Endothelial cell of umbilical vein (primary cell): ENCODE measurements around the gene PRM3. TPM values are rescaled to one million over a fixed set of nuclear protein-coding genes. Genes with fewer than 3 reads are reported as not detected.

ENCODE experiments used
- BruUV-seq: library from RNA; stranded (reverse); fragments of 400-500 nt; replicated peaks from 2 replicates; lab custom pipeline; 2021; lab: Mats Ljungman, UMichigan
- CTCF ChIA-PET: fragments of 300-600, 350-600 bp; sonication (Branson Sonifier 250); formaldehyde crosslinking; loops from one replicate; lab custom pipeline; 2021; ENCODE audit warnings: antibody characterized with exemption, inconsistent platforms; lab: Charles Lee
- POLR2A ChIA-PET: fragments of 300-600, 350-600 bp; sonication (Branson Sonifier 250); formaldehyde crosslinking; loops from one replicate; lab custom pipeline; 2021; ENCODE audit warnings: antibody characterized with exemption, inconsistent platforms; lab: Charles Lee
- DNase-seq: peaks from one replicate; pipeline ENCODE4 v3.0.0-alpha.2; 2011; ENCODE audit warnings: low read depth, low spot score
- FAIRE-seq: peaks from 2 replicates; lab custom pipeline; 2011; peaks lifted over from hg19 to GRCh38; lab: Jason Lieb, UNC
- H2AFZ ChIP-seq: 2 replicates; pipeline ENCODE4 v1.6.0; 2012; ENCODE audit warnings: low read depth, low read length, control low read depth, inconsistent platforms
- H3K27ac ChIP-seq: 2 replicates; pipeline ENCODE4 v1.5.1; 2011; ENCODE audit warnings: low read depth, mild to moderate bottlenecking, control low read depth, low read length, moderate library complexity; ENCODE audit not compliant: insufficient read depth
- H3K27me3 ChIP-seq, 2 experiments: 2 replicates each; pipeline versions ENCODE4 v1.6.0 to v1.6.1; 2011; ENCODE audit warnings: low read length in 2 of 2, mixed read lengths in 1 of 2; ENCODE audit not compliant: control insufficient read depth in 2 of 2, insufficient read depth in 2 of 2
- H3K36me3 ChIP-seq, 2 experiments: 2 replicates in 1 of 2; 3 replicates in 1 of 2; pipeline ENCODE4 v1.5.1; 2011; ENCODE audit warnings: low read length in 2 of 2, mild to moderate bottlenecking in 1 of 2, moderate library complexity in 1 of 2; ENCODE audit not compliant: control insufficient read depth in 2 of 2, insufficient read depth in 2 of 2; ENCODE audit errors: extremely low read depth in 1 of 2
- H3K4me1 ChIP-seq: 3 replicates; pipeline ENCODE4 v1.5.1; 2011; ENCODE audit warnings: mild to moderate bottlenecking, low read length; ENCODE audit not compliant: control insufficient read depth, insufficient read depth; ENCODE audit errors: extremely low read depth
- H3K4me2 ChIP-seq: 2 replicates; pipeline ENCODE4 v1.6.1; 2011; ENCODE audit warnings: low read length, control low read depth, mixed read lengths; ENCODE audit not compliant: insufficient read depth
- H3K4me3 ChIP-seq, 3 experiments: fragments of 200-600 bp in 1 of 3; sonication (generic), shearing (Covaris generic) in 1 of 3; replicated peaks in 1 of 3; 2 replicates each; pipeline ENCODE4 v1.5.1; 2011 to 2016; ENCODE audit warnings: control low read depth in 3 of 3, low read length in 3 of 3, mild to moderate bottlenecking in 2 of 3, inconsistent platforms in 1 of 3, low read depth in 1 of 3, moderate library complexity in 1 of 3; ENCODE audit not compliant: insufficient read depth in 1 of 3
- H3K79me2 ChIP-seq: 2 replicates; pipeline ENCODE4 v1.6.0; 2012; ENCODE audit warnings: low read length, inconsistent platforms; ENCODE audit not compliant: control insufficient read depth, insufficient read depth
- H3K9ac ChIP-seq: replicated peaks from 2 replicates; pipeline ENCODE3; 2011; ENCODE audit warnings: low read length, control low read depth; ENCODE audit not compliant: insufficient read depth; ENCODE audit errors: extremely low read depth
- H3K9me1 ChIP-seq: replicated peaks from 3 replicates; pipeline ENCODE4 v1.6.0; 2011; ENCODE audit warnings: mild to moderate bottlenecking, low read length; ENCODE audit not compliant: control insufficient read depth, insufficient read depth; ENCODE audit errors: extremely low read depth
- H3K9me3 ChIP-seq: replicated peaks from 2 replicates; pipeline ENCODE4 v1.5.1; 2012; ENCODE audit warnings: low read length, inconsistent platforms; ENCODE audit not compliant: control insufficient read depth, insufficient read depth
- H4K20me1 ChIP-seq: replicated peaks from 2 replicates; pipeline ENCODE3; 2011; ENCODE audit warnings: mild to moderate bottlenecking, low read length; ENCODE audit not compliant: control insufficient read depth, insufficient read depth; ENCODE audit errors: extremely low read depth
- CTCF ChIP-seq, 2 donors: IDR thresholded peaks; 1 replicate in 1 of 2; 2 replicates in 1 of 2; pipeline ENCODE4 v1.5.1; 2011; ENCODE audit warnings: low read length in 2 of 2, mild to moderate bottlenecking in 2 of 2, moderate library complexity in 2 of 2, control low read depth in 1 of 2, inconsistent platforms in 1 of 2, low read depth in 1 of 2; ENCODE audit not compliant: insufficient read depth in 1 of 2; ENCODE audit errors: extremely low read depth in 1 of 2
- EZH2 ChIP-seq: IDR thresholded peaks from 2 replicates; pipeline ENCODE4 v1.6.1; 2012; ENCODE audit warnings: borderline replicate concordance, low read depth, mild to moderate bottlenecking, moderate library complexity, low read length, inconsistent platforms; ENCODE audit not compliant: severe bottlenecking
- FOS ChIP-seq: IDR thresholded peaks from 2 replicates; pipeline ENCODE4 v1.6.1; 2011; ENCODE audit warnings: mild to moderate bottlenecking, low read length, moderate library complexity, borderline replicate concordance; ENCODE audit not compliant: insufficient read depth
- GATA2 ChIP-seq: IDR thresholded peaks from 2 replicates; pipeline ENCODE4 v1.7.0; 2011; ENCODE audit warnings: low read depth, mild to moderate bottlenecking, moderate library complexity, mixed read lengths, low read length; ENCODE audit not compliant: insufficient read length, insufficient read depth
- JUN ChIP-seq: IDR thresholded peaks from 2 replicates; pipeline ENCODE4 v1.6.1; 2011; ENCODE audit warnings: borderline replicate concordance, low read depth; ENCODE audit not compliant: insufficient read length, insufficient read depth
- MAX ChIP-seq: IDR thresholded peaks from 2 replicates; pipeline ENCODE4 v1.6.1; 2011; ENCODE audit not compliant: insufficient read depth, insufficient read length
- MYC ChIP-seq: IDR thresholded peaks from one replicate; pipeline ENCODE4 v1.6.1; 2011; ENCODE audit warnings: mild to moderate bottlenecking, low read depth, low read length
- POLR2A ChIP-seq: IDR thresholded peaks from 2 replicates; pipeline ENCODE4 v1.6.1; 2012; ENCODE audit warnings: low read depth, mild to moderate bottlenecking, control low read depth, low read length
- POLR2AphosphoS5 ChIP-seq: IDR thresholded peaks from 2 replicates; pipeline ENCODE4 v1.6.1; 2012; ENCODE audit warnings: low read depth, mild to moderate bottlenecking, control low read depth, low read length, moderate library complexity; ENCODE audit not compliant: insufficient read depth
- dilution Hi-C: fragments of 300-500 bp; cut with MboI; formaldehyde crosslinking; loops from one replicate; pipeline ENCODE4 v1.15.0; 2019; ENCODE audit warnings: low sequenced_read_pairs; ENCODE audit not compliant: extremely low pct_ligation_motif_present
- intact Hi-C: fragments of 100-400 bp; cut with micrococcal nuclease; formaldehyde crosslinking; loops from one replicate; pipeline ENCODE4 v1.10.0; 2022
- polyA plus RNA-seq, 4 experiments: library from polyadenylated mRNA; depleted of rRNA in 3 of 4; stranded (reverse) in 3 of 4; unstranded in 1 of 4; fragments of >200 nt; gene quantifications; 2 replicates each; pipeline versions ENCODE4 v1.2.1 to v1.2.3, GENCODE V29; 2011 to 2012; ENCODE audit warnings: missing spikeins in 1 of 4
- total RNA-seq: library from RNA; stranded (reverse); gene quantifications from 2 replicates; pipeline ENCODE4 v1.2.3, GENCODE V29; 2021

The PRM3 gene
- total and polyA plus RNA-seq, 2 donors (not counting 3 experiments of a cell fraction or from before 2014, with no cell fraction given) = not detected

GRCh38 chr16:11272484-11272883 is 945 bp downstream of the PRM3 start:
- BruUV-seq = no TSS peak
- Histone ChIP-seq H3K9me1 (no peaks in the 10 kb centered on the region), H4K20me1 (no peaks in the 10 kb centered on the region), H3K27me3 (no peaks in the 10 kb centered on the region), H3K4me2 (no peak overlapping the region), H3K4me1 (no peaks in the 10 kb centered on the region), H3K9ac (no peak overlapping the region), H3K9me3 (no peaks in the 10 kb centered on the region), H2AFZ (no peak overlapping the region), H3K4me3 (no peak overlapping the region), H3K79me2 (no peaks in the 10 kb centered on the region), H3K27ac (no peak overlapping the region), H3K36me3 (no peaks in the 10 kb centered on the region)
- intact Hi-C loops = no loop called here
- DNase-seq = no peak
- CTCF ChIA-PET = interaction anchor here (1.2 kb wide), 1 partner anchor 15 kb away, joined by 3 read pairs; no protein-coding TSS in a partner anchor
- TF ChIP-seq MYC (no peak), GATA2 (no peak), FOS (no peak), EZH2 (no peak), POLR2A (no peak), JUN (no peak), CTCF (IDR thresholded peaks at IDR 0.05; ENCODE audit: extremely low read depth in 1 of 2, insufficient read depth in 1 of 2, low read depth in 1 of 2, low read length in 2 of 2) (no peak), MAX (no peak), POLR2AphosphoS5 (no peak)
- FAIRE-seq = no peak
- dilution Hi-C loops = no loop called here
- POLR2A ChIA-PET = no interaction called here
